CD4-positive, alpha-beta memory T cell (primary cell): ENCODE data around the gene OR13C2. TPM values are rescaled to one million over a fixed set of nuclear protein-coding genes. Genes with fewer than 3 reads are reported as not detected.

Source experiments
- CTCF ChIA-PET: fragments of 350-600 bp; sonication (Branson Sonifier 250); formaldehyde crosslinking; loops from one replicate; lab custom pipeline; 2021; ENCODE audit warnings: inconsistent platforms; ENCODE audit not compliant: partially characterized antibody; lab: Charles Lee
- POLR2A ChIA-PET: fragments of 350-600 bp; sonication (Branson Sonifier 250); formaldehyde crosslinking; loops from one replicate; lab custom pipeline; 2021; ENCODE audit not compliant: partially characterized antibody; lab: Charles Lee
- DNase-seq, 5 donors: peaks; one replicate each; pipeline versions ENCODE4 v3.0.0 to v3.0.0-alpha.2; 2020 to 2022; ENCODE audit warnings: mixed read lengths in 1 of 5
- H3K27ac ChIP-seq: one replicate; pipeline ENCODE4 v1.7.0; 2013; ENCODE audit warnings: low read depth, low read length
- H3K27me3 ChIP-seq: 2 replicates; pipeline ENCODE4 v1.7.0; 2013; ENCODE audit warnings: mild to moderate bottlenecking, low read length, moderate library complexity; ENCODE audit not compliant: insufficient read depth
- H3K36me3 ChIP-seq: 2 replicates; pipeline ENCODE4 v1.7.0; 2013; ENCODE audit warnings: mild to moderate bottlenecking, low read length, moderate library complexity; ENCODE audit not compliant: insufficient read depth
- H3K4me1 ChIP-seq: 2 replicates; pipeline ENCODE4 v1.7.0; 2013; ENCODE audit warnings: mild to moderate bottlenecking, low read length, moderate library complexity; ENCODE audit not compliant: insufficient read depth
- H3K4me3 ChIP-seq, 2 donors: one replicate each; pipeline ENCODE4 v1.7.0; 2013; ENCODE audit warnings: low read length in 2 of 2, mild to moderate bottlenecking in 1 of 2
- H3K9me3 ChIP-seq, 2 donors: one replicate each; pipeline ENCODE4 v1.7.0; 2013; ENCODE audit warnings: low read length in 2 of 2, control low read depth in 1 of 2; ENCODE audit not compliant: control insufficient read depth in 1 of 2
- H3K27ac Mint-ChIP-seq, 7 donors: one replicate each; pipeline ENCODE4 v1.8.0; 2020 to 2021; ENCODE audit warnings: mixed read lengths in 7 of 7, mild to moderate bottlenecking in 6 of 7, inconsistent platforms in 3 of 7, moderate library complexity in 3 of 7
- H3K27me3 Mint-ChIP-seq, 2 donors: one replicate each; pipeline ENCODE4 v1.8.0; 2020 to 2021; ENCODE audit warnings: mixed read lengths in 2 of 2
- H3K36me3 Mint-ChIP-seq, 2 donors: one replicate each; pipeline ENCODE4 v1.8.0; 2020 to 2021; ENCODE audit warnings: mixed read lengths in 2 of 2, inconsistent platforms in 1 of 2, mild to moderate bottlenecking in 1 of 2
- H3K4me1 Mint-ChIP-seq, 4 donors: one replicate each; pipeline ENCODE4 v1.8.0; 2020 to 2021; ENCODE audit warnings: mixed read lengths in 4 of 4, mild to moderate bottlenecking in 1 of 4
- H3K4me3 Mint-ChIP-seq, 8 donors: one replicate each; pipeline ENCODE4 v1.8.0; 2020 to 2021; ENCODE audit warnings: mixed read lengths in 8 of 8, mild to moderate bottlenecking in 7 of 8, moderate library complexity in 6 of 8, inconsistent platforms in 3 of 8
- H3K9me3 Mint-ChIP-seq, 8 donors: one replicate each; pipeline ENCODE4 v1.8.0; 2020 to 2021; ENCODE audit warnings: mixed read lengths in 8 of 8, mild to moderate bottlenecking in 5 of 8, inconsistent platforms in 3 of 8, moderate library complexity in 1 of 8
- intact Hi-C: fragments of 100-400 bp; cut with micrococcal nuclease; formaldehyde crosslinking; loops from one replicate; pipeline ENCODE4 v1.15.1; 2023
- polyA plus RNA-seq, 2 donors: library from polyadenylated mRNA; unstranded; fragments of 300-500 nt; fragmentation: Illumina TruSeq; gene quantifications; one replicate each; pipeline ENCODE4 v1.2.3, GENCODE V29; 2021
- total RNA-seq, 2 experiments: library from RNA; stranded (reverse); gene quantifications; one replicate each; pipeline ENCODE4 v1.2.3, GENCODE V29; 2021

Gene OR13C2
- total and polyA plus RNA-seq, 4 experiments from 2014 or later: not detected

DNA sequence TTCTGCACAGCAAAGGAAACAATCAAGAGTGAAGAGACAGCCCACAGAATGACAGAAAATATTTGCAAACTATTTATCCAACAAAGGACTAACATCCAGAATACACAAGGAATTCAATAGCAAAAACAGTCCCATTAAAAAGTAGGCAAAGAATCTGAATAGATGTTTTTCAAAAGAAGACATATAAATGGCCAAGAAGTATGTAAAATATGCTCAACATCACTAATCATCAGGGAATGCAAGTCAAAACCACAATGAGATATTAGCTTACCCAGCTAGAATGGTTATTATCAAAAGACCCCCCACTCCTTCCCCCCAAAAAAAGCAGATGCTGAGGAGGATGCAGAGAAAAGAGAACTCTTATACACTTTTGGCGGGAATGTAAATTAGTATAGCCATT is 49.9 kb downstream of the OR13C2 start:
- peaks cover 0 to 17% (median 5%) of the 10 kb centered on the region in 8 donors for H3K9me3 Mint-ChIP-seq
- DNase-seq: no peak
- ChIA-PET POLR2A (no interaction called here), CTCF (no interaction called here)
- H3K4me1 Mint-ChIP-seq: no peaks in the 10 kb centered on the region
- peaks cover 0 to 3% of the 10 kb centered on the region in 2 donors for H3K27me3 Mint-ChIP-seq
- Histone ChIP-seq H3K4me1 (no peaks in the 10 kb centered on the region), H3K4me3 (no peak overlapping the region), H3K36me3 (no peaks in the 10 kb centered on the region), H3K9me3 (no peaks in the 10 kb centered on the region), H3K27me3 (no peaks in the 10 kb centered on the region), H3K27ac (no peak overlapping the region)
- no peak overlapping the region for H3K4me3 Mint-ChIP-seq
- intact Hi-C loops: no loop called here
- H3K36me3 Mint-ChIP-seq: no peaks in the 10 kb centered on the region
- no peak overlapping the region for H3K27ac Mint-ChIP-seq

Other genes with a start within 250 kb of the OR13C2 start
- gene OR13F1, start 101.4 kb downstream of the OR13C2 start, total RNA-seq: not detected
- not detected for gene OR13F1, start 101.4 kb downstream of the OR13C2 start, polyA plus RNA-seq
- not detected for gene OR13C4, start 78.4 kb downstream of the OR13C2 start, total RNA-seq
- gene OR13C4, start 78.4 kb downstream of the OR13C2 start, polyA plus RNA-seq: not detected
- gene OR13C3, start 68.8 kb downstream of the OR13C2 start, total RNA-seq: not detected
- not detected for gene OR13C3, start 68.8 kb downstream of the OR13C2 start, polyA plus RNA-seq
- gene OR13C8, start 36.5 kb downstream of the OR13C2 start, total RNA-seq: not detected
- not detected for gene OR13C8, start 36.5 kb downstream of the OR13C2 start, polyA plus RNA-seq
- not detected for gene OR13C5, start 6.2 kb downstream of the OR13C2 start, total RNA-seq
- gene OR13C5, start 6.2 kb downstream of the OR13C2 start, polyA plus RNA-seq: not detected
- not detected for gene OR13C9, start 12.6 kb upstream of the OR13C2 start, total RNA-seq
- gene OR13C9, start 12.6 kb upstream of the OR13C2 start, polyA plus RNA-seq: not detected
- not detected for gene OR13D1, start 88.9 kb upstream of the OR13C2 start, total RNA-seq
- gene OR13D1, start 88.9 kb upstream of the OR13C2 start, polyA plus RNA-seq: not detected
- 10 to 100 TPM; 11.3 to 13.6 TPM for gene NIPSNAP3A, start 142.1 kb upstream of the OR13C2 start, total RNA-seq
- gene NIPSNAP3A, start 142.1 kb upstream of the OR13C2 start, polyA plus RNA-seq: 10 to 100 TPM; 19.9 to 28.8 TPM
- 1 to 10 TPM; 1.4 to 1.9 TPM for gene NIPSNAP3B, start 158.5 kb upstream of the OR13C2 start, total RNA-seq
- 1 to 10 TPM in 1 of 2 donors, under 1 TPM in 1; 0.47 to 1.4 TPM for gene NIPSNAP3B, start 158.5 kb upstream of the OR13C2 start, polyA plus RNA-seq